HG03558 (cell line): ENCODE data around the gene PIP5K1A.
"Not testable (repeated sequence)": the region's sequence is repeated elsewhere in the genome, so short reads cannot be mapped to it uniquely, and the experiment has no call there.

Experiments
- ATAC-seq: cut with Tn5 transposase; IDR thresholded peaks from one replicate; pipeline ENCODE4 v1.9.1; 2021; ENCODE audit warnings: moderate number of reproducible peaks; ENCODE audit not compliant: unreplicated experiment; ENCODE audit errors: extremely low read depth

Gene PIP5K1A

DNA sequence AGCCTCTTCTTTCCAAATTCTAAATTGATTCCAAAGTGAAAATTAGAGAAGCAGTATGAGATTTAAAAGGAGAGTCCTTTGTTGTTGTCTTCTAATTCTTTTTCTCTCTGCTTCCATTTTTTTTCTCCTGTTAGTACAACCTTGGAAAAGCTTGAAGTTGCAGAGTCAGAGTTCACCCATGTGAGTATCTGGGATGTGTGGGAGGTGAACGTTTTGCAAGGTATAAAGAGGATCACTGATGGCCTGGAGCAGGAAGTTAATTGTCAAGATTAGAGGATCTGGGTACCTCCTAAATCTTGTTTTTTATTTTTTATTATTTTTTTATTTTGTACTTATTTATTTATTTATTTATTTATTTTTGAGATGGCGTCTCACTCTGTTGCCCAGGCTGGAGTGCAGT, 48.4 kb downstream of the PIP5K1A start:
- no peak for ATAC-seq

DNA sequence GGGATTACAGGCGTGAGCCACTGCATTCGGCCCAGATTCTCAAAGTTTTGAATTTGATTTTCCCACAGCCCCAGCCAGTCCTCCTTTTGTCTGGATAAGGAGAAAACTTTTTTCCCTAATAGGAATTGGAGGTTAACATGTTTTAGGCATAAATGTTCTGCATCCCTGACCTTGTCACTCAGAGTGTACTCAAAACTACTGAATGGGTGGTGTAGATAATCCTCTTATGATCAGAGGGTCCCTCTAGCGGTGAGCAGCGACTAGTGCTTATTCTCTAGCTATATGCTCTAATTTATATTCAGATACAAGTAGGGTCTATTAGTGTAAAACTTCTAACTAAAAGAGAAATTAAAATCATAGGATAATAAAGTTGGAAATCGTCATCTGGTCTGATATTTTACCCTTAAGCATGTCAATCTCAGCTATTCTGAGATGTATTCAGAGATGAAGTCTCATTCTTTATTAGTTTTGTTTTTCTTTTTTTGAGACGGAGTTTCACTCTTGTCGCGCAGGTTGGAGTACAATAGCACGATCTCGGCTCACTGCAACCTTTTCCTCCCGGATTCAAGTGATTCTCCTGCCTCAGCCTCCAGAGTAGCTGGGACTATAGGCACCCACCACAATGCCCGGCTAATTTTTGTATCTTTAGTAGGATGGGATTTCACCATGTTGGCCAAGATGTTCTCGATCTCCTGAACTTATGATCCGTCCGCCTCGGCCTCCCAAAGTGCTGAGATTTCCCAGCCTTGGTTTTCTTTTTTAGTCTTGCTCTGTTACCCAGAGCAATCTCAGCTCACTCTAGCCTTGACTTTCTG, 53.5 kb downstream of the PIP5K1A start:
- ATAC-seq, result no peak

DNA sequence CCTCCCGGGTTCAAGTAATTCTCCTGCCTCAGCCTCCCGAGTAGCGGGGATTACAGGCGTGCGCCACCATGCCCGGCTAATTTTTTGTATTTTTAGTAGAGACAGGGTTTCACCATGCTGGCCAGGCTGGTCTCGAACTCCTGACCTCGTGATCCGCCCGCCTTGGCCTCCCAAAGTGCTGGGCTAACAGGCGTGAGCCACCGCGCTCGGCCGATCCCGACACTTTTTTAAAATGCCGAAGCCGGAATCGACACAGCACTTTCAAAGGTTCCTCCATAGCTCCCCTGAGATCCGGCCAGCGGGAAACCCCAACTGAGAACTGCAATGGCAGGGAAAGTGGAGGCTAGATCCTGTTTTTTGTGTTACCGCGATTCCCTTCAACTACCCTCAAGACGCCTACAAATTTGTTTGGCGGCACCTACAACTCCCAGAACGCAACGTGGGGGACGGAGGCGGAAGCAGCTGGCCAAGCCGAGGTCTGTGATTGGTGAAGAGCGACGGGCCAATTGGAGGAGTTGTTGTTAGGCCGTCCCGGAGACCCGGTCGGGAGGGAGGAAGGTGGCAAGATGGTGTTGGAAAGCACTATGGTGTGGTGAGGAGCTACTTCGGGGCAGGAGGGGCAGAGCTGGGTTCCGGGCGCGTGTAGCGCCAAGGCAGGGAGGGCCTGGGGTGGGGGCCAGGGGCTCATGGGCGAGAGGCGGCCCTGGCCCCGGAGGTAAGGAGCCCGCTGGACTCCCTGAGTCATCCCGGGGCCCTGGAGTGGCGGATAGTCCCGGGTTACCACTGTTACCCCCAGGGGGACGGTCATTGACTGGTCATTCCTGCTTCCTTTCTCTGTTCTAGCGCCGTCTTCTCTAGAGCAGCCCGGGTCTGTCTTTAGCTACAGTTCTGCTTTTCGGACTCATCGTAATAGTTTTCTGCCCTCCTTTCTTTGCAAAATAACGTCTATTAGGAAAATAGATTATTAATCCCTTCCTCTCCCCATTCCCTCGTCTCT, 56.2 kb downstream of the PIP5K1A start, which contains the start of gene PSMD4:
Gene PSMD4 (plus strand): TSS at position 518 of the 997 bp plus-strand sequence. CDS start 49 bp downstream, at position 567.
- peak; percentile 76 for ATAC-seq

DNA sequence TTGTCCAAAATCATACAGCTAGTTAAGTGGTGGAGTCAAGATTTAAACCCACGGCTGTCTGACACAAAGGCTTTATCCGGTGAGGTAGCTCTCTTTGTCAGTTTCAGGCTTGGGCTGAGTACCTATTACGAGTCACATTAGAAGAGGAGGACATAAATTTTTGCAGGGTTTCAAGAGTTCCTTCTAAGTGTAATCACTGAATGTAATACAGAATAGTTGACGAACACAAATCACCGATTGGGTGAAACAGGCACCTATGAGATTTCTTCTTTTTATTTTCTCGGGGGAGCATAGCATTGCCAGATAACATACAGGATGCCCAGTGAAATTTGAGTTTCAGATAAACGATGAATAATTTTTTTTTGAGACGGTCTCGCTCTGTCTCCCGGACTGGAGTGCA, 57.0 kb downstream of the PIP5K1A start:
- no peak for ATAC-seq

DNA sequence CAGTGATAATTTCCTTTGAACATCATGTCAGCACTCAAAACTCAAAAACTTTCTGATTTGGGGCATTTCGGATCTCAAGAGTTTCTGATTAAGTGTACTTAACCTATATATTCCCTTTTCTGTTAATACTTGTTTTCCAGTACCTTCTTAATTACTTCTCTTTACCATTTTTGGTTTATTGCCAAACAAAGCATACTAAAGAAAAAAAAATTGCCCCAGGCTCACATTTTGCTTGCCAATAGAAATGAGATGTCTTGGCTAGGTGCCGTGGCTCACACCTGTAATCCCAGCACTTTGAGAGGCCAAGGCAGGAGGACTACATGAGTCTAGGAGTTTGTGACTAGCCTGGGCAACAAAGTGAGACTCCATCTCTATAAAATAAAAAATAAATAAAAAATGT, 61.0 kb downstream of the PIP5K1A start:
- ATAC-seq, result no peak

DNA sequence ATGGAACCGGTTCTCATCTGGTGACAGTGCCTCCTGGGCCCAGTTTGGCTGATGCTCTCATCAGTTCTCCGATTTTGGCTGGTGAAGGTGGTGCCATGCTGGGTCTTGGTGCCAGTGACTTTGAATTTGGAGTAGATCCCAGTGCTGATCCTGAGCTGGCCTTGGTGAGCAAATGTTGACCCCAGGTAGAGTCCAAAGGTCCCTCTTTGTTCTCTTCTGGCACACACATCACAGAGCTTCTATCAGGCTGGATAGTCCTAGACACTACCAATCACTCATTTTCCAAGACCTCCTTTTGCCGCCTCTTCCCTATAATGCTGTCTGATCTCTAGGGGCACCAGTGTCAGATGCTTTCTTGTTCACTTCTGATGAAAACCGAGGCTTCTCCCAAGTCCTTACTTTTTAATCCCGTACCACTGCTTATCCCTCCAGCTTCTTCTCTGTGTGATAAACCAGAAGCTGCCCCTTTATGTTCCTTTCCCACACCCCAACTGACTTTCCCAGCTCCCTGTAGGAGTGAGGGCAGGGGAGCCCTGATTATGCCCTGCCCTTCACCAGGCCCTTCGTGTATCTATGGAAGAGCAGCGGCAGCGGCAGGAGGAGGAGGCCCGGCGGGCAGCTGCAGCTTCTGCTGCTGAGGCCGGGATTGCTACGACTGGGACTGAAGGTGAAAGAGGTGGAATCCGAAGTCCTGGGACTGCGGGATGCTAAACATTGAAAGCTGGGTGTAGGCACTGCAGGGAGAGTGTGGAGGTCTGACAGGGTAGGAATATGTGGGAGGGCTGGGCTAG, 67.3 kb downstream of the PIP5K1A start:
- ATAC-seq, result no peak

DNA sequence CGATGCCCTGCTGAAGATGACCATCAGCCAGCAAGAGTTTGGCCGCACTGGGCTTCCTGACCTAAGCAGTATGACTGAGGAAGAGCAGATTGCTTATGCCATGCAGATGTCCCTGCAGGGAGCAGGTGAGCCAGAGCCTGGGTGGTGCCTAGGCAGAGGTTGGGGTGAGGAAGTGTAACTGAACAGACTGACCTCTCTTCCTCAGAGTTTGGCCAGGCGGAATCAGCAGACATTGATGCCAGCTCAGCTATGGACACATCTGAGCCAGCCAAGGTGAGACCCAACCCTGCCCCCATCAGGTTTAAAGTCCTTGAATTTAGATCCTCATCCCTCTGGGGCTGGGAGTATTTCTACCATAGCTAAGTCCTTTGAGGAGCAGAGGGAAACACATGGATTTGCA, 68.0 kb downstream of the PIP5K1A start:
- no peak for ATAC-seq

DNA sequence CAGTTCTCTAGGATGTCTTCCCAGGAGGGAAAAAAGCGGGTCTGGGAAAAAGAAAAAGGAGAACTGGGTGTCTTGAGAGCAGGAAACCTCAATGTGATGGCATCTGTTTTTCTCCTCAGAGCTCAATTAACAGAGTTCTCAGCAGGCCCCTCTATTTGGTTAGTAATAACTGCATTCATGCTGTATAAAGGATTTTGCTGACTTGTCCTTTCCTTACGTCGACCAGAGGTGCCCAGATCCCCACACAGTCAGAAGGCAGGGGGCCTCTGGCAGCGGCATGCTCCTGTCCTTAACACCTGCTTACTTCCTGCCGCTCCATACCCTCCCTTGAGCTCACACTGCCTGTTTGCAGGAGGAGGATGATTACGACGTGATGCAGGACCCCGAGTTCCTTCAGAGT, 68.5 kb downstream of the PIP5K1A start:
- ATAC-seq, result no peak

DNA sequence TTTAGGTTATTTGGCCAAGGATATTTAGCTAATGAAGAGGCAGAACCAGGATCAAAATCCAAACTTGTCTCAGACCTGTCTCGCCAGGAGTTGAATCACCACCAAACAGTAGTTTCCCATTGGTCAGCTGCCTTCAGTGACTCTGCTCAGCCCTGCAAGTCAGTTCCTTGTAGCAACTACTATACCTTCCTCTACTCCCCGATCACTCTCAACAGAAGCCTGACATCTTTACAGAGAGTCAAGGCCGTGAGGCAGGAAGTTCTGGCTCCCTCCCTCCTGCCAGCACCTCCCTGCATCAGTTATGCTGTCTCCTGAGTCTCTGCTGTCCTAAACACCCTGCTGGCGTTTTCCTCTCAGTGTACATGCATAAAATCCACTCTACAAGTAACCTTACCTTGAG, 69.4 kb downstream of the PIP5K1A start:
- no peak for ATAC-seq

DNA sequence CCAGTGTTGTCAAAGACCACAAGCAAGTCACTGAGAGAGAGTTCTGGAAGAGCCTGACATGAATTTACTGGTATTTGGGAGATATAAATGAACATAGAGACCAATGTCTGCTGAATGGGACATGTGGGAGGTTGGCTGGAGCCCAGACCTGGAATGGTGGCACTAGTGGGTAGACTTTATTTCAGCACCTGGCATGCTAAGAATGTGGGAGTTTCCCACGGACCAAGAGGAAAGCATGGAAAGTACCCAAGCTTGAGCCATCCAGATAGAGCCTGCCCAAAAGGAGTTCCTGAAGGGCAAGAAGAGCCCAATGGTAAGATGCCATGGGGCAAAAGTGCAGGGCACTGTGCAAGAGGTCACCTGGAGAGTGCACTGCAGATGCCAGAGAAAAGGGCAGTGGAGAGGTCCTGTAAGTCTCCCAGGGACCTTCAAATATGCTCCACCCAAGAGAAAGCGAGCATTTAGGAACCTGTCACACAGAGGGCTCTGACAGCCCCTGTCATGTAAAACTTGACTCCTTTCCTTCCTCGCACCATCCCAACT, 75.6 kb downstream of the PIP5K1A start:
- no peak for ATAC-seq

DNA sequence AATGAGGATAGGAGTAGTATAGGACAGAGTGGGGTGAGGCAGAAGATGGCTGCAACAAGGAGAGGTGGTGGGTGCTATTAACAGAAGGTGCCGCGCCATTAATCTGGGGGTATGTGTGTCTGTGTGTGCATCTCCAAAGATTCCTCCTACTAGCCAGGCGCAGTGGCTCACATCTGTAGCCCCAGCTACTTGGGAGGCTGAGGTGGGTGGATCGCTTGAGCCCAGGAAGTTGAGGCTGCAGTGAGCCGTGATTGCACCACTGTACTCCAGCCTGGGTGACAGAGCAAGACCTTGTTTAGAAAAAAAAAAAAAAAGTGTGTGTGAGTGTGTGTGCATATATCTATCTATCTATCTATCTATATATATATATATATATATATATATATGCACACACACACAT, 77.0 kb downstream of the PIP5K1A start:
- ATAC-seq, result not testable (repeated sequence)

DNA sequence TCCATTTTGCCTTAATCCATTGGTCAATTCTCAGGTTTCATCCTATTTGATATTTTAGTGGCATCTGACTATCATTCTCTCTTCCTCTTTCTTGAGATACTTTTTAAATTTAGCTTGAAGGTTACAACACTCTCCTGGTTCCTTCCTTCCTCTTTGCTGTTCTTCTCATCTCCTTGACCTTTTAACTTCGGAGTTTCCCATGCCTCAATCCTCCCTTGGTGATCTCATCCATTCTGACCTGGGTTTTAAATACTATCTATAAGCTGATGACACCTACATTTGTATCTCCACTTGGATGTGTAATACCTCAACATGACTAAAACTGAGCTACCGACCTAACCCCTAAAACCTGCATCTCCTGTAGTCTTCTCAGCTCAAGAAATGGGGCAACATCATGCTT, 78.9 kb downstream of the PIP5K1A start:
- ATAC-seq, result no peak

DNA sequence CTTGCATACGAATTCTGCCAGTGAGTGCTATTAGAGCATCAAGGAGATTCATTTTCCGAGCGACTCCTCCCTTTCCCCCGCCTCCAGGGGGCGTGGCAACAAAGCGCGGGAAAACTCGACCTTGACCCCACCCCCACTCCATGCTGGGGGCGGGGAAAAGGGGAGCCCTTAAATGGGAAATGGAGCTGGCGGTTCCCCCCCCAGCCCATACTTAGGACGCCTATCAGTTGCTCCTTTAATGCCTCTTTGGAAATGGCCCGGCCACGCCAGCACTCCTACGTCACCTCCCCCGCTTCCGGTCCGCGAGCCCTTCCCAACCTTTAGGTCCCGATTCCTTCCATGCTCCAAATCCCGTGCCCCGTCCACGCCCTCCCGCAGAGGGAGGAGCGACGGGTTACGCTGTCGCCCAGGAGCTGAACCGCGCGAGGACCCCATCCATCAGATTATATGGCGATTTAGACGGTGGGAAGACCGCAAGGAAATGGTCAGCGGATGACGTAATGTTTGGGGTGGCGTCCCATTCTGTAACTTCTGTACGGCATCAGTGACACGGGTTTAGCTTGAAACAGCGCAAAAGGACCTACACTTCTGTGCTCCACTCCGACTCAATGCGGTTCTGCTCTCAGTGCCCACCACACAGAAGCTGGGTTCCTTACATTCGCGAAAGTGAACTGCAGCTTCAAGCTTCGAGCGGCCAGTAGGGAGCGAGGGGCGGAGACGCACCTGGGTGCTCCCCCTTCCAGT, 83.0 kb downstream of the PIP5K1A start:
- no peak for ATAC-seq

DNA sequence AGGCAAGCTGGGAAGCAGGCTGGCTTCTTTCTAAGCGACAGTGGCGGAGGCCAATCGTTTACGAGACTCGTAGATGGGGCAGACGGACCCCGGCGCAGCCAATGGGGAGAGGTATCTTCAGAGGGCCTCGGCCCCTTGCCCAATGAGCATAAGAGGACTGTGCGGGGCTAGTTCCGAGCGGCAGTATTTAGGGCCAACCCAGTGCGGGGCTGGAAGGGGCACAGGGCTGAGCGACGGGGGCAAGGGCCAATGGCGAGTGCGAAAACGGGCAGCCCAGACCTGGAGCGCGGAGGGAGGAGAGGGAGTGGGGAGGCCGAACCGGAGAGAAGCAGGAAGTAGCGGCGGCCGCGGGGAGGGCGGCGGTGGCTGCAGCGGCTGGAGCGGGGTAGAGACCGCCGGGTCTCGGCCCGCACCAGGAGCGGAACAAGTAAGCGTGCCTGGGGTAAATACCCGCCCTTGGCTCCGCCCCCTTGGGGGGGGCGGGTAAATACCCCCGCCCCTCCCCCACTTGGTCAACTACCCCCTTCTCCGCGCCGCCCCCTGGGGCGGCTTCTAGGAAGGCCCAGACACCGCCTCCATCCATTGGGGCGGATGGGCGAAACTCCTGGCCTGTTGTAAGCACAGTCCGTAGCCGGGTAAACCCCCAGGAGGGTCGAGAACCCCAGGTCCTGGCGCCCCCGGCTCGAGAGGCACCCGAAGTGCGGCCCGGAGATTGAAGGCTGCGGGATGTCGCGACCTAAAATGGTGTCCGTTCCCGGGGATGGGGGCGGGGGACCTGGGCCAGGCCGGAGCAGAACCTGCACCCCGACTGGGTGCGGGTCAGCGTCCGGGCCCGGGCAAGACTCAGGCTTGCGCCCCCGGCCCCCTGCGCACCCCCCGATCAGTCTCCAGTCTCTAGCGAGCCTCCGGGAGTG, 83.9 kb downstream of the PIP5K1A start, which contains the start of gene ZNF687:
Gene ZNF687 (plus strand): TSS at position 331 of the 914 bp plus-strand sequence. CDS start 3,993 bp downstream, outside the sequence.
- peak; percentile 68 for ATAC-seq

DNA sequence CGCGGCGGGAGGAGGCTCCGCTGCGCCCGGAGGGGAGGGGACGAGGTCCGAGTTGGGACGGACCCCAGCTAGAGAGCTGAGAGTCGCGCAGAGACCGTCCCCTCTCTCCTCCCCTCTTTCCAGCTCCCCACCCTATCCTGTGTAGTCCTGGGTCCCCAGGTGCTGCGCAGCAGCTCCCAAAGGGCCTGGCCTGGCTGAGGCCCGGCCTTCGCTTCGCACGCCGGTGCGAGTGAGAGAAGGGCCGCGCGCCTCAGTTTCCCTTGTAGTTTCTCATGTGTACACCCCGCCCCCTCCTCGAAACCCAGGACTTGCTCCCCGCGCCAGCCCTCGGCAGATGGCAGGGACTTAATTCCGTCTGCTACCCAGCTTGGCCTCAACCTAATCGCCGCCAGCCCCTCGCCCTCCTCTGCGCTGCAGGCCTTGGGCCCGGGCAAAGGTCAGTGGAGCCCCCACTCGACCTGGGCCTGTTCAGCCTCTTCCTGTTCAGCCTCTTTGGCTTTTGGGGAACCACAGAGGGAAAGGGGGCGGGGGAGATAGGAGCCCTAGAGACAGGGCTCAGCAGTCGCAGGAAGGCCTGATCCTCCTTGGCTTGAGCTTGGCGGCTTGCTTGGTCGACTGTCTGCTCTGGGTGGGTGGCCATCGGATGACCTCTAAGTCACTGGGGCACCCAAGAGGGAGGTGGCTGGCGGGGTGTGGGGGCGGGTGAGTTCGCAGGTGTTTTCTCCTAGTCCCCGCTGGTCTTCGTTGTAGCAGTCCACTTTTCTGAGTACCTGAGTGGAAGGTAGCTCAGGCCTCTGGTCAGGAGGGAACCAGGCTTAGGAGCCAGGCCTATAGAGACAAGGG, 84.8 kb downstream of the PIP5K1A start:
- ATAC-seq, result no peak

DNA sequence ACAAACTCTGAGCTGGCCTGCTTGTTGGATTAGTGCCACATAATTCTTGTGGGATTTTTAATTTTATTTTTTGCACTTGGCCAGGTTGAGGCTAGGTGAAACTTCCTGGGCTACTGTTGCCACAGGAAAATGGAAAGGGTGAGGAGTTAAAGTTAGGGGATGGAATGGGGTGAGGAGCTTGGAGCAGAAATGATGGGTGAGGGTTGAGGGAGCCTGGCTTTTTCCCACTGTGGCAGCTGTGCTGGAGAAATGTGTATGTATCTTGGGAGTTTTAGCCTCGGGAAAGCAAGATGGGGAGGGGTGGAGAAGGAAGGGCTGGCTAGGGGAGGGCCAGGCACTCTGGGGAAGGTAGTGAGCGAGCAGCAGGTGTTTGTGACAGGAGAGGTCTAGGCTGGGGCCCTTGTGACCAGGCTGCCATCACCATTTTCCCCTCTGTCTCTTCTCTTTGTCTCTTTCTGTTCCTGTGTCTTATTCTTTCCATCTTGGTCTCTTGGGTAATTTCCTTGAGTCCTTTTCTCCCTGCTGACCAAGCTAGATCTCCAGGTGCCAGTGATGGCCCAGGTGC, 85.7 kb downstream of the PIP5K1A start:
- no peak for ATAC-seq
